GM18951 (cell line): ENCODE measurements around the gene KLHL29.
"Not testable (repeated sequence)": the region's sequence is repeated elsewhere in the genome, so short reads cannot be mapped to it uniquely, and the experiment has no call there.

Source experiments
- POLR2A ChIP-seq: IDR thresholded peaks from 4 replicates; pipeline ENCODE4 v1.6.1; 2011; ENCODE audit warnings: mild to moderate bottlenecking; ENCODE audit not compliant: insufficient read length, insufficient read depth; ENCODE audit errors: extremely low read depth
- in situ Hi-C: fragments of 300-500 bp; cut with MboI; formaldehyde crosslinking; loops from one replicate; pipeline ENCODE4 v1.12.0; 2022; ENCODE audit warnings: low sequenced_read_pairs, mixed read lengths, inconsistent platforms; ENCODE audit not compliant: unreplicated experiment

KLHL29 gene

DNA sequence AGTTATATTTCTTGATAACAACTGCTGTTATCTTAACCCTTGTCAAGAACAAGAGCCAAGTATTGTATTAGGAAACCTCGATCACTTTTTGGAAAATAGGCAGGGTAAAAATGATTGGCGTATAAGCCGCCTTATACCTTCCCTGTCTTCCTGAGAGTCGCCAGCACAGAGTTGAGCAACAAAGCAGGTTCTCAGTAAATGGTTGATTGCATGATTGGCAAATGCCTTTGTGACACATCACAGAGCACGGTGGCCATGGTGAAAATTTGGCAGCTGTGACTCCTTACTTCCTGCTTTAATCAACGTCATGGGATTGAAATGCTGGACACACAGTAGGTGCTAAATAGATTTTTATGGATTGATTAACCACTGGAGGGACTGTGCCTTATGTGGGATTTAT lies 3.9 kb upstream of the KLHL29 start:
- in situ Hi-C loops, result no loop called here
- TF ChIP-seq POLR2A, result no peak

DNA sequence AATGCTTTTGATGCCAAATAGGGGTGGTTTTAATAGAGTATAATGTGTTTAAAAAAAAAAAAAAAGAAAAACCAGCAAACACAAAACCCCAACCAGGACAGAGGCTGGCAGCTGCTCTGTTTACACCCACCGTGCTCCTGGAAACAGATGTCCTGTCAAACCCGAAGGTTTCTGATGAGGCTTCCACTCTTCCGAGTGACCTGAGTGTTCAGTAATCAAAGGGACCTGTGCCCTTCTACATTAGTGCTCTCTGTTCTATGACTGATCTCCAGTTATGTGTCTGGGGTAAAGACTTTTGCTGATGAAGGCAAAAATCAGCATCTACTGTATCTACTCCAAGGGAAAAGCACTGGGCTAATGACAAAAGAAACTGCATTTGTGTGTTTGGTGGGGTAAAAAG lies 3.5 kb upstream of the KLHL29 start:
- TF ChIP-seq POLR2A, result no peak
- in situ Hi-C loops, result no loop called here

DNA sequence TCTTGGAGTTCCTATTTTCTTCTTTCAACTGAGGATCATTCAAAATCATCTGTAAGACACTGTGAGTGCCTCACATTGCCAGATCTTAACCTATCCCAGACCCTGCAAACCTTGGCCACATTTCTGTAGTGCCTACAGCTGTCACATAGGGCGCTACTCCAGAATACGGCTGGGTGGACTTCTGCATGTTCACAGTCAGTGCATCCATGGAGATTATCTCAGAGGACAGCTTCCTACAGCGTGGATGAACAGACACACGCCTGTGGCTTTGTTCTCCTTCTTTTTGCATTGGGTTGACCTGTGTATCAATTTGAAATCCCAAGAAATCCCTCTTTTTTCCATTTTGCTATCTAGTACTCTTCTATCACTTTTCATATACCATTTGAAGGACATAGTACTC lies 1.9 kb upstream of the KLHL29 start:
- no peak for TF ChIP-seq POLR2A
- in situ Hi-C loops, result no loop called here

- in situ Hi-C loops, result no loop called here
These were observed 370 bp downstream of the KLHL29 start for GRCh38 chr2:23385351-23385747.

GRCh38 chr2:23385748-23386338 lies 864 bp downstream of the KLHL29 start:
- in situ Hi-C loops, result no loop called here
- TF ChIP-seq POLR2A, result no peak

More at GRCh38 chr2:23385351-23385747, 370 bp downstream of the KLHL29 start:
- TF ChIP-seq POLR2A, result no peak

DNA sequence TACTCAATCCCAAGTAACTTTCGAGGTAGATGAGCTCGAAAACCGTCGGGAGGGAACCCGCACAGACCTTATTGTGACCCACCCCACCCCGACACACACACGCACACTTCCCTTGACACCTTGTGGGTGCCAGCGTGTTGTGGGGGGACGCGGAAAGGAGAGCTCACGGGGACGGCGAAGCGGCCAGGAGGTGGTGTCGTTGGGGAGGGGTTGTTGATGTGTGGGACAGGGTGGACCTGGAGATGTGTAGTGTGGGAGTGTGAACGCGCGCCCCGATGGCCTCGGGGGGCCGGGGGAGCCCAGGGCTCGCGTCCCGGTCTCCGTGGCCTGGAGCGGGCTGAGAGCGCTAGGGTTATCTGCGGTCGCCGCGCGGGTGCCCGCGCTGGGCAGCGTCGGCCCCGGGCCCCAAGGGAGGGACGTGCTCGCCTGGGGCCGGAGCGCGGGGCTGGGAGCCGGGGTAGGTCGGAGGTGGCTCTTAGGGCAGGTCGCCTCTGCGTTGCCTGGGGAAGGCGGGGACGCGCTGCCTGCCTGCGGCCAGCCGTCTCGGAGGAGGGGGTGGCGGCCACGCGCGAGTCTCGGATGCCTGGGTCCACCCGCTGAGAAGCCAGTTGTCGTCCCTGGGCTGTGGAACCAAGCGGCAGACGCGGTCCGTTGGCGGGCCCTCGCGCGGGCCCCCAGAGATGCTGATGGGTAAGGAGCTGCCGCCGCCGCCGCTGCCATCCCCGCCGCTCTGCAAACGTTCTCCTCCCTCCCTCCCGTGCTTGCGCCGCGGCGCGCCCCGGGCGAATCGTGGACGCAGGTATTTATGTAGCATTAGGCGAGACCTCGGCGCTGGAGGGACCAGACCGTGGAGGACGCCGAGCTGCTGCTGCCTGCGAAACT lies 1.6 kb downstream of the KLHL29 start:
- in situ Hi-C loops, result no loop called here
- no peak for TF ChIP-seq POLR2A

DNA sequence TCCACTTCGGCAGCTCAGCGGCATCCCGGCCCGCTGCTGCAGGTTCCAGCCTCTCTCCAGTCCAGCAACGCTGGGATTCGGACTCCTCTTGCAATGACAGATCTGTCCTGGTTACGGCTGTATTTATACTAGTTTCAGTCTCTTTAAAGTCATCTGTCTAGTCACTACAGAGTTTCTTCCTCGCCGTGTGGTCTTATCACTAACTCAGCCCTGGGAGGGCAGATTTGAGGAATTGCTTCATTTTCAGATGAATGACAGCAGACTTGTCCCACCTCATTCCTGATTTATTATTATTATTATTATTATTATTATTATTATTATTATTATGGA lies 2.2 kb downstream of the KLHL29 start:
- in situ Hi-C loops, result no loop called here
- no peak for TF ChIP-seq POLR2A

- in situ Hi-C loops, result no loop called here
- TF ChIP-seq POLR2A, result no peak
These were observed 2.9 kb downstream of the KLHL29 start for GRCh38 chr2:23387845-23388244.

GRCh38 chr2:23388294-23388693 lies 3.3 kb downstream of the KLHL29 start:
- in situ Hi-C loops, result no loop called here
- no peak for TF ChIP-seq POLR2A

GRCh38 chr2:23388756-23389514 lies 4.0 kb downstream of the KLHL29 start:
- no peak for TF ChIP-seq POLR2A
- in situ Hi-C loops, result no loop called here

- no peak for TF ChIP-seq POLR2A
- in situ Hi-C loops, result no loop called here
These were observed 5.2 kb downstream of the KLHL29 start for GRCh38 chr2:23390152-23390551.

DNA sequence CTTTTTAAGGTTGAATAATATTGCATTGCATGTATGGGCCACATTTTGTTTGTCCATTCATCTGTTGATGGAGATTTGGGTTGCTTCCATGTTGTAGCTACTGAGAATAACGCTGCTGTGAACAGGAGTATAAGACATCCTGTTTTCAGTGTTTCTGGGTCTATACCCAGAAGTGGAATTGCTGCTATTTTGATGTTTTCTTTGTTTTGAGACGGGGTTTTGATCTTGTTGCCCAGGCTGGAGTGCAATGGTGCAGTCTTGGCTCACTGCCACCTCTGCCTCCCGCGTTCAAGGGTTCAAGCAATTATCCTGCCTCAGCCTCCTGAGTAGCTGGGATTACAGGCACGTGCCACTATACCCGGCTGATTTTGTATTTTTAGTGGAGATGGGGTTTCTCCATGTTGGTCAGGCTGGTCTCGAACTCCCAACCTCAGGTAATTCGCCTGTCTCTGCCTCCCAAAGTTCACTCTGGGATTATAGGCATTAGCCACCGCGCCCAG lies 6.3 kb downstream of the KLHL29 start:
- in situ Hi-C loops, result not testable (repeated sequence)

GRCh38 chr2:23393722-23394121 lies 8.7 kb downstream of the KLHL29 start:
- in situ Hi-C loops, result no loop called here
- TF ChIP-seq POLR2A, result no peak
